Psoas muscle (tissue), 8 donors: ENCODE data around the gene SIGLEC10. TPM values are rescaled to one million over a fixed set of nuclear protein-coding genes. Genes with fewer than 3 reads are reported as not detected.
A peak's percentile ranks its signal among the peaks of the same experiment; 100 is the strongest.

Experiments used
- ATAC-seq, 4 donors: fragments of 200-7000 bp; cut with Tn5 transposase; one replicate each; pipeline ENCODE4 v1.9.1; 2020; ENCODE audit warnings: moderate library complexity in 3 of 4, mild to moderate bottlenecking in 2 of 4
- DNase-seq, 2 donors: peaks; one replicate each; pipeline ENCODE4 v3.0.0-alpha.2; 2020
- H3K27ac ChIP-seq: fragments of 200-600 bp; one replicate; pipeline ENCODE4 v1.8.0; 2022
- H3K27me3 ChIP-seq, 3 donors: fragments of 200-600 bp in 1 of 3; one replicate each; pipeline versions ENCODE4 v1.6.1 to v1.8.0; 2013 to 2022; ENCODE audit warnings: low read length in 2 of 3, mild to moderate bottlenecking in 2 of 3, moderate library complexity in 1 of 3; ENCODE audit not compliant: insufficient read depth in 3 of 3
- H3K36me3 ChIP-seq, 2 donors: fragments of 200-600 bp in 1 of 2; one replicate each; pipeline versions ENCODE4 v1.6.1 to v1.8.0; 2013 to 2022; ENCODE audit warnings: low read depth in 1 of 2, mild to moderate bottlenecking in 1 of 2, moderate library complexity in 1 of 2; ENCODE audit not compliant: insufficient read depth in 1 of 2
- H3K4me1 ChIP-seq: fragments of 200-600 bp; one replicate; pipeline ENCODE4 v1.8.0; 2022
- H3K4me3 ChIP-seq: fragments of 200-600 bp; one replicate; pipeline ENCODE4 v1.8.0; 2022; ENCODE audit warnings: mild to moderate bottlenecking
- H3K9me3 ChIP-seq: fragments of 200-600 bp; one replicate; pipeline ENCODE4 v1.8.0; 2022
- CTCF ChIP-seq: fragments of 200-600 bp; IDR thresholded peaks from one replicate; pipeline ENCODE4 v1.8.0; 2022; ENCODE audit warnings: antibody characterized with exemption
- WGBS, 3 donors: extraction: QIAGEN DNeasy Blood & Tissue Kit; methylation state at CpG; one replicate each; pipeline versions ENCODE4 v1.1.6 to v1.1.7; 2013; 5-methylcytosine and 5-hydroxymethylcytosine counted together
- intact Hi-C, 2 donors: fragments of 100-400 bp; cut with DNase I; formaldehyde crosslinking; loops; one replicate each; pipeline versions ENCODE4 v1.11.0 to v1.14.2; 2022
- polyA plus RNA-seq, 3 donors: library from polyadenylated mRNA; stranded (reverse); fragments of 200-250 nt; gene quantifications; one replicate each; pipeline ENCODE4 v1.2.3, GENCODE V29; 2013
- total RNA-seq, 4 donors: library from RNA; stranded (reverse); fragmentation: NEBNext Ultra II Directional in 2 of 4; extraction: Animal tissue kit (Norgen Biotek cat#: 25700) in 2 of 4; gene quantifications; one replicate each; pipeline versions ENCODE4 v1.2.1 to v1.2.4, GENCODE V29; 2021 to 2023
- donor health status: healthy with polysubstance abuse.
- donor health status: DM: no; HTN: no; CAD: no; lungs with moderate emphysema.
- donor health status: Bipolar disorder and iron deficiency.
- donor health status: healthy.
- donor health status: DM: yes; HTN: yes; CAD: no.
- donor health status: DM: no; HTN: no; CAD: no.
- donor health status: DM: no; HTN: no; CAD: no.
- donor health status: DM: yes; HTN: yes; CAD: no.

The SIGLEC10 gene
- total and polyA plus RNA-seq, 7 donors: 0.09 to 1.1 (median 0.73) TPM

- ATAC-seq (peak; percentile 88 to 93 (median 90)), DNase-seq (peak; percentile 99)
- no peaks in the 10 kb centered on the region for H3K9me3 ChIP-seq
- peak overlapping the region; percentile 78 for H3K4me3 ChIP-seq
- 0 to 1% (median 1%) methylated on average over 59 to 64 of the region's 64 CpGs for WGBS, 3 donors
- no peak for TF ChIP-seq CTCF
- intact Hi-C loops: no loop called here
- peaks cover 18% of the 10 kb centered on the region for H3K4me1 ChIP-seq
- H3K27me3 ChIP-seq: no peaks in the 10 kb centered on the region
- H3K36me3 ChIP-seq: no peaks in the 10 kb centered on the region
- H3K27ac ChIP-seq: peak overlapping the region; percentile 89
Observed at GRCh38 chr19:51367565-51368365, 49.7 kb downstream of the SIGLEC10 start.

- TF ChIP-seq CTCF: no peak
- H3K4me1 ChIP-seq: peaks cover 18% of the 10 kb centered on the region
- H3K27ac ChIP-seq: peak overlapping the region; percentile 89
- DNase-seq (no peak), ATAC-seq (peak in 1 of 4 donors; percentile 0)
- no peaks in the 10 kb centered on the region for H3K27me3 ChIP-seq
- peak overlapping the region; percentile 78 for H3K4me3 ChIP-seq
- no peaks in the 10 kb centered on the region for H3K36me3 ChIP-seq
- intact Hi-C loops: no loop called here
- 0 to 2% (median 1%) methylated on average over 12 to 15 of the region's 15 CpGs for WGBS, 3 donors
- no peaks in the 10 kb centered on the region for H3K9me3 ChIP-seq
Observed at GRCh38 chr19:51367255-51367564, 50.2 kb downstream of the SIGLEC10 start.

GRCh38 chr19:51366389-51367254 lies 50.8 kb downstream of the SIGLEC10 start:
- Histone ChIP-seq H3K27me3 (no peaks in the 10 kb centered on the region), H3K36me3 (no peaks in the 10 kb centered on the region), H3K4me1 (peaks cover 18% of the 10 kb centered on the region), H3K4me3 (peak overlapping the region; percentile 78), H3K27ac (peak overlapping the region; percentile 89), H3K9me3 (no peaks in the 10 kb centered on the region)
- intact Hi-C loops: no loop called here
- 0 to 1% (median 1%) methylated on average over 48 to 54 of the region's 54 CpGs for WGBS, 3 donors
- no peak for TF ChIP-seq CTCF
- DNase-seq (peak; percentile 98 to 99), ATAC-seq (peak; percentile 84 to 87 (median 86))

- no peaks in the 10 kb centered on the region for H3K27me3 ChIP-seq
- intact Hi-C loops: no loop called here
- ATAC-seq: no peak
- peak within 1 kb of the TSS; percentile 89 for H3K27ac ChIP-seq
- H3K36me3 ChIP-seq: no peaks in the 10 kb centered on the region
- peak within 1 kb of the TSS; percentile 78 for H3K4me3 ChIP-seq
- no peaks in the 10 kb centered on the region for H3K9me3 ChIP-seq
- H3K4me1 ChIP-seq: peaks cover 18% of the 10 kb centered on the region
- DNase-seq: no peak
- TF ChIP-seq CTCF: no peak
- WGBS, 3 donors: 0% methylated on average over 24 to 27 of the region's 27 CpGs
Observed at GRCh38 chr19:51365965-51366388, 51.5 kb downstream of the SIGLEC10 start, which contains the start of gene ETFB. TSS of gene ETFB (minus strand) at chr19:51366388. CDS start at chr19:51366326, 62 bp downstream.
